Psoas muscle (tissue), 8 donors: Measurements from ENCODE around the gene ZNF487. TPM values are rescaled to one million over a fixed set of nuclear protein-coding genes. Genes with fewer than 3 reads are reported as not detected.

Source experiments
- ATAC-seq, 4 donors: fragments of 200-7000 bp; cut with Tn5 transposase; one replicate each; pipeline ENCODE4 v1.9.1; 2020; ENCODE audit warnings: moderate library complexity in 3 of 4, mild to moderate bottlenecking in 2 of 4
- DNase-seq, 2 donors: peaks; one replicate each; pipeline ENCODE4 v3.0.0-alpha.2; 2020
- H3K27ac ChIP-seq: fragments of 200-600 bp; one replicate; pipeline ENCODE4 v1.8.0; 2022
- H3K27me3 ChIP-seq, 3 donors: fragments of 200-600 bp in 1 of 3; one replicate each; pipeline versions ENCODE4 v1.6.1 to v1.8.0; 2013 to 2022; ENCODE audit warnings: low read length in 2 of 3, mild to moderate bottlenecking in 2 of 3, moderate library complexity in 1 of 3; ENCODE audit not compliant: insufficient read depth in 3 of 3
- H3K36me3 ChIP-seq, 2 donors: fragments of 200-600 bp in 1 of 2; one replicate each; pipeline versions ENCODE4 v1.6.1 to v1.8.0; 2013 to 2022; ENCODE audit warnings: low read depth in 1 of 2, mild to moderate bottlenecking in 1 of 2, moderate library complexity in 1 of 2; ENCODE audit not compliant: insufficient read depth in 1 of 2
- H3K4me1 ChIP-seq: fragments of 200-600 bp; one replicate; pipeline ENCODE4 v1.8.0; 2022
- H3K4me3 ChIP-seq: fragments of 200-600 bp; one replicate; pipeline ENCODE4 v1.8.0; 2022; ENCODE audit warnings: mild to moderate bottlenecking
- H3K9me3 ChIP-seq: fragments of 200-600 bp; one replicate; pipeline ENCODE4 v1.8.0; 2022
- CTCF ChIP-seq: fragments of 200-600 bp; IDR thresholded peaks from one replicate; pipeline ENCODE4 v1.8.0; 2022; ENCODE audit warnings: antibody characterized with exemption
- WGBS, 3 donors: extraction: QIAGEN DNeasy Blood & Tissue Kit; methylation state at CpG; one replicate each; pipeline versions ENCODE4 v1.1.6 to v1.1.7; 2013; 5-methylcytosine and 5-hydroxymethylcytosine counted together
- intact Hi-C, 2 donors: fragments of 100-400 bp; cut with DNase I; formaldehyde crosslinking; loops; one replicate each; pipeline versions ENCODE4 v1.11.0 to v1.14.2; 2022
- polyA plus RNA-seq, 3 donors: library from polyadenylated mRNA; stranded (reverse); fragments of 200-250 nt; gene quantifications; one replicate each; pipeline ENCODE4 v1.2.3, GENCODE V29; 2013
- total RNA-seq, 4 donors: library from RNA; stranded (reverse); fragmentation: NEBNext Ultra II Directional in 2 of 4; extraction: Animal tissue kit (Norgen Biotek cat#: 25700) in 2 of 4; gene quantifications; one replicate each; pipeline versions ENCODE4 v1.2.1 to v1.2.4, GENCODE V29; 2021 to 2023
- donor health status: healthy with polysubstance abuse.
- donor health status: DM: no; HTN: no; CAD: no; lungs with moderate emphysema.
- donor health status: Bipolar disorder and iron deficiency.
- donor health status: healthy.
- donor health status: DM: yes; HTN: yes; CAD: no.
- donor health status: DM: no; HTN: no; CAD: no.
- donor health status: DM: no; HTN: no; CAD: no.
- donor health status: DM: yes; HTN: yes; CAD: no.

The ZNF487 gene
- total and polyA plus RNA-seq, 7 donors, result 1.2 to 9.8 (median 2.0) TPM

GRCh38 chr10:43491855-43492254, 54.9 kb downstream of the ZNF487 start:
- H3K27ac ChIP-seq, result no peak overlapping the region
- intact Hi-C loops, result no loop called here
- no peak for TF ChIP-seq CTCF

GRCh38 chr10:43502931-43503330, 66.0 kb downstream of the ZNF487 start:
- Histone ChIP-seq H3K36me3 (no peaks in the 10 kb centered on the region), H3K9me3 (peaks cover 3% of the 10 kb centered on the region), H3K27me3 (no peaks in the 10 kb centered on the region), H3K4me1 (no peaks in the 10 kb centered on the region), H3K4me3 (no peak overlapping the region), H3K27ac (no peak overlapping the region)
- no peak for TF ChIP-seq CTCF
- intact Hi-C loops, result no loop called here
- ATAC-seq, result no peak
- no peak for DNase-seq

More at GRCh38 chr10:43491855-43492254, 54.9 kb downstream of the ZNF487 start:
- H3K4me1 ChIP-seq, result no peaks in the 10 kb centered on the region
- no peaks in the 10 kb centered on the region for H3K27me3 ChIP-seq
- 89 to 94% (median 90%) methylated on average over 5 of the region's 5 CpGs for WGBS, 3 donors
- ATAC-seq (no peak), DNase-seq (no peak)
- peaks cover 5% of the 10 kb centered on the region for H3K9me3 ChIP-seq
- no peak overlapping the region for H3K4me3 ChIP-seq
- H3K36me3 ChIP-seq, result no peaks in the 10 kb centered on the region

GRCh38 chr10:43524434-43525247, 87.7 kb downstream of the ZNF487 start:
- TF ChIP-seq CTCF, result no peak
- H3K9me3 ChIP-seq, result peaks cover 55% of the 10 kb centered on the region
- WGBS, 3 donors, result 73 to 84% (median 73%) methylated on average over 1 of the region's 1 CpG
- H3K27ac ChIP-seq, result no peak overlapping the region
- no peak for ATAC-seq
- no peaks in the 10 kb centered on the region for H3K4me1 ChIP-seq
- intact Hi-C loops, result no loop called here
- no peak for DNase-seq
- no peaks in the 10 kb centered on the region for H3K36me3 ChIP-seq
- no peak overlapping the region for H3K4me3 ChIP-seq
- H3K27me3 ChIP-seq, result no peaks in the 10 kb centered on the region

Other genes starting within 250 kb of the ZNF487 start
- under 1 TPM; 0.34 to 0.69 (median 0.41) TPM for gene RASGEF1A, start 170.0 kb upstream of the ZNF487 start, total RNA-seq
- under 1 TPM; 0.10 to 0.46 (median 0.15) TPM for gene RASGEF1A, start 170.0 kb upstream of the ZNF487 start, polyA plus RNA-seq
- gene FXYD4, start 65.5 kb upstream of the ZNF487 start, total RNA-seq, result 1 to 10 TPM in 1 of 4 donors, not detected in 3; 3.0 TPM
- under 1 TPM in 2 of 3 donors, not detected in 1; 0.18 to 0.74 TPM for gene FXYD4, start 65.5 kb upstream of the ZNF487 start, polyA plus RNA-seq
- gene HNRNPF, start 27.9 kb upstream of the ZNF487 start, total RNA-seq, result 100 to 1,000 TPM in 2 of 4 donors, 10 to 100 TPM in 2; 68.0 to 154 (median 110) TPM
- 100 to 1,000 TPM in 1 of 3 donors, 10 to 100 TPM in 2; 62.1 to 126 (median 75.2) TPM for gene HNRNPF, start 27.9 kb upstream of the ZNF487 start, polyA plus RNA-seq
- gene ZNF239, start 137.5 kb downstream of the ZNF487 start, total RNA-seq, result 1 to 10 TPM; 3.5 to 5.3 (median 4.2) TPM
- gene ZNF239, start 137.5 kb downstream of the ZNF487 start, polyA plus RNA-seq, result 1 to 10 TPM; 3.2 to 8.3 (median 7.1) TPM
- gene ZNF485, start 169.3 kb downstream of the ZNF487 start, total RNA-seq, result 1 to 10 TPM; 3.4 to 6.4 (median 3.9) TPM
- gene ZNF485, start 169.3 kb downstream of the ZNF487 start, polyA plus RNA-seq, result 1 to 10 TPM; 3.1 to 8.2 (median 7.0) TPM
- gene ZNF32, start 211.8 kb downstream of the ZNF487 start, total RNA-seq, result 10 to 100 TPM; 46.5 to 55.5 (median 50.5) TPM
- 100 to 1,000 TPM in 1 of 3 donors, 10 to 100 TPM in 2; 69.9 to 145 (median 75.9) TPM for gene ZNF32, start 211.8 kb downstream of the ZNF487 start, polyA plus RNA-seq